HEK293T (cell line): ENCODE results near the gene ACSL3.

Experiments used
- CTCF ChIA-PET: fragments of 350-600 bp; formaldehyde crosslinking; extraction: SDS; loops from one replicate; lab custom pipeline; 2021; ENCODE audit warnings: antibody characterized with exemption, inconsistent platforms; lab: Yijun Ruan, JAX
- POLR2A ChIA-PET: fragments of 350-600 bp; formaldehyde crosslinking; extraction: SDS; loops from one replicate; lab custom pipeline; 2020; ENCODE audit warnings: antibody characterized with exemption, inconsistent platforms; lab: Yijun Ruan, JAX
- DNase-seq: peaks from one replicate; pipeline ENCODE4 v3.0.0; 2012; ENCODE audit warnings: mixed read lengths; ENCODE audit errors: extremely low spot score
- ARNT ChIP-seq: fragments of 450-650 bp; IDR thresholded peaks from 2 replicates; pipeline ENCODE4 v1.6.1; 2017; ENCODE audit warnings: mild to moderate bottlenecking
- BHLHE40 ChIP-seq: fragments of 450-650 bp; IDR thresholded peaks from 2 replicates; pipeline ENCODE4 v1.6.1; 2016; ENCODE audit warnings: mild to moderate bottlenecking, moderate library complexity, borderline replicate concordance
- CTBP1 ChIP-seq: fragments of 450-650 bp; IDR thresholded peaks from 2 replicates; pipeline ENCODE4 v1.6.1; 2016; ENCODE audit warnings: borderline replicate concordance
- ELF4 ChIP-seq: fragments of 450-650 bp; IDR thresholded peaks from 2 replicates; pipeline ENCODE4 v1.6.1; 2017; ENCODE audit warnings: antibody characterized with exemption
- FOXA1 ChIP-seq: fragments of 450-650 bp; IDR thresholded peaks from 2 replicates; pipeline ENCODE4 v1.6.1; 2016; ENCODE audit warnings: mild to moderate bottlenecking
- FOXK2 ChIP-seq: fragments of 450-650 bp; IDR thresholded peaks from 2 replicates; pipeline ENCODE4 v1.6.1; 2016; ENCODE audit warnings: mild to moderate bottlenecking
- FOXM1 ChIP-seq: fragments of 450-650 bp; IDR thresholded peaks from 2 replicates; pipeline ENCODE4 v1.6.1; 2017; ENCODE audit warnings: mild to moderate bottlenecking, borderline replicate concordance
- HDGF ChIP-seq: fragments of 450-650 bp; IDR thresholded peaks from 2 replicates; pipeline ENCODE4 v1.6.1; 2017; ENCODE audit warnings: antibody characterized with exemption, borderline replicate concordance
- L3MBTL2 ChIP-seq: fragments of 450-650 bp; conservative IDR thresholded peaks from 2 replicates; pipeline ENCODE4 v1.6.1; 2016; ENCODE audit warnings: mild to moderate bottlenecking
- LEF1 ChIP-seq: fragments of 450-650 bp; IDR thresholded peaks from 2 replicates; pipeline ENCODE4 v1.6.1; 2017; ENCODE audit warnings: mild to moderate bottlenecking, borderline replicate concordance
- NFRKB ChIP-seq: fragments of 450-650 bp; IDR thresholded peaks from 2 replicates; pipeline ENCODE4 v1.6.1; 2016; ENCODE audit warnings: mild to moderate bottlenecking, moderate library complexity
- PKNOX1 ChIP-seq: fragments of 450-650 bp; IDR thresholded peaks from 2 replicates; pipeline ENCODE4 v1.6.1; 2016
- SP1 ChIP-seq: fragments of 450-650 bp; IDR thresholded peaks from 2 replicates; pipeline ENCODE4 v1.6.1; 2017
- SUZ12 ChIP-seq: fragments of 450-650 bp; IDR thresholded peaks from 2 replicates; pipeline ENCODE4 v1.6.1; 2016; ENCODE audit warnings: mild to moderate bottlenecking
- TARDBP ChIP-seq: fragments of 450-650 bp; IDR thresholded peaks from 2 replicates; pipeline ENCODE4 v1.6.1; 2016
- ZNF384 ChIP-seq: fragments of 450-650 bp; IDR thresholded peaks from 2 replicates; pipeline ENCODE4 v1.6.1; 2016

The ACSL3 gene

GRCh38 chr2:222944971-222945740 is 84.3 kb downstream of the ACSL3 start:
- ChIA-PET CTCF (no interaction called here), POLR2A (no interaction called here)
- TF ChIP-seq LEF1 (no peak), ELF4 (no peak), FOXA1 (no peak), L3MBTL2 (no peak), HDGF (no peak), SP1 (no peak), PKNOX1 (no peak), FOXM1 (no peak), NFRKB (no peak), ARNT (no peak), BHLHE40 (no peak), ZNF384 (no peak), TARDBP (no peak), FOXK2 (no peak), CTBP1 (no peak), SUZ12 (no peak)
- no peak for DNase-seq

- ChIA-PET CTCF (no interaction called here), POLR2A (no interaction called here)
- no peak for DNase-seq
- TF ChIP-seq LEF1 (no peak), L3MBTL2 (no peak), FOXA1 (no peak), FOXM1 (no peak)
Observed at GRCh38 chr2:222945887-222946286, 85.1 kb downstream of the ACSL3 start.

GRCh38 chr2:222946700-222947287 is 86.0 kb downstream of the ACSL3 start:
- DNase-seq: no peak
- ChIA-PET POLR2A (no interaction called here), CTCF (no interaction called here)
- TF ChIP-seq L3MBTL2 (no peak), CTBP1 (no peak), ELF4 (no peak), LEF1 (no peak), NFRKB (no peak), FOXM1 (no peak), BHLHE40 (no peak), SUZ12 (no peak), SP1 (no peak), ZNF384 (no peak), TARDBP (no peak), FOXK2 (no peak), HDGF (no peak), PKNOX1 (no peak), FOXA1 (no peak), ARNT (no peak)

- no peak for TF ChIP-seq SP1
- TF ChIP-seq FOXA1: no peak
- no peak for TF ChIP-seq LEF1
- TF ChIP-seq ARNT: no peak
- no peak for TF ChIP-seq HDGF
- TF ChIP-seq TARDBP: no peak
- no peak for TF ChIP-seq FOXK2
- TF ChIP-seq L3MBTL2: no peak
- no peak for TF ChIP-seq CTBP1
- no peak for TF ChIP-seq SUZ12
- TF ChIP-seq FOXM1: no peak
- no peak for TF ChIP-seq PKNOX1
- no peak for TF ChIP-seq BHLHE40
- no peak for TF ChIP-seq NFRKB
- no peak for TF ChIP-seq ZNF384
- TF ChIP-seq ELF4: no peak
- no peak for DNase-seq
- ChIA-PET POLR2A (no interaction called here), CTCF (no interaction called here)
Observed at GRCh38 chr2:222949073-222949472, 88.2 kb downstream of the ACSL3 start.

GRCh38 chr2:222949690-222950323 is 89.0 kb downstream of the ACSL3 start:
- ChIA-PET POLR2A (no interaction called here), CTCF (interaction anchor here (1.1 to 1.3 kb wide), 2 partner anchors 10 to 11 kb away, joined by 3 to 4 read pairs; no protein-coding TSS in a partner anchor)
- no peak for DNase-seq
- TF ChIP-seq ELF4 (no peak), TARDBP (no peak), FOXA1 (no peak), HDGF (no peak), FOXK2 (no peak), ZNF384 (no peak), L3MBTL2 (no peak), BHLHE40 (no peak), ARNT (no peak), CTBP1 (no peak), FOXM1 (no peak), SP1 (no peak), NFRKB (no peak), PKNOX1 (no peak), SUZ12 (no peak), LEF1 (no peak)
